Placental epithelial cell (primary cell): ENCODE measurements around the gene FOXD4. TPM values are rescaled to one million over a fixed set of nuclear protein-coding genes. Genes with fewer than 3 reads are reported as not detected.

ENCODE experiments used
- total RNA-seq: library from RNA; depleted of rRNA; stranded (reverse); fragments of >200 nt; gene quantifications from 2 replicates; pipeline ENCODE4 v1.2.3, GENCODE V29; 2012

The FOXD4 gene
- under 0.01 TPM in 1 of 2 replicates, not detected in the other for total RNA-seq

GRCh38 chr9:117995-118467 is at the start of gene FOXD4:
Gene FOXD4, minus strand, starts transcription at chr9:118417. Its CDS starts 298 bp downstream, at chr9:118119.

Other genes starting within 250 kb of the FOXD4 start
- gene WASHC1, start 89.0 kb downstream of the FOXD4 start, total RNA-seq = 2.8 and 7.1 TPM in 2 replicates
- gene ZNG1A, start 60.6 kb upstream of the FOXD4 start, total RNA-seq = 9.4 and 15.7 TPM in 2 replicates
- 1.6 and 2.0 TPM in 2 replicates for gene DOCK8, start 96.4 kb upstream of the FOXD4 start, total RNA-seq